MV-4-11 (cell line): ENCODE measurements around the gene NUAK2.
A peak's percentile ranks its signal among the peaks of the same experiment; 100 is the strongest.
"Not testable (repeated sequence)": the region's sequence is repeated elsewhere in the genome, so short reads cannot be mapped to it uniquely, and the experiment has no call there.

ENCODE experiments used
- DNase-seq: peaks from one replicate; lab custom pipeline; 2025; lab: John Stamatoyannopoulos, UW

NUAK2 gene

DNA sequence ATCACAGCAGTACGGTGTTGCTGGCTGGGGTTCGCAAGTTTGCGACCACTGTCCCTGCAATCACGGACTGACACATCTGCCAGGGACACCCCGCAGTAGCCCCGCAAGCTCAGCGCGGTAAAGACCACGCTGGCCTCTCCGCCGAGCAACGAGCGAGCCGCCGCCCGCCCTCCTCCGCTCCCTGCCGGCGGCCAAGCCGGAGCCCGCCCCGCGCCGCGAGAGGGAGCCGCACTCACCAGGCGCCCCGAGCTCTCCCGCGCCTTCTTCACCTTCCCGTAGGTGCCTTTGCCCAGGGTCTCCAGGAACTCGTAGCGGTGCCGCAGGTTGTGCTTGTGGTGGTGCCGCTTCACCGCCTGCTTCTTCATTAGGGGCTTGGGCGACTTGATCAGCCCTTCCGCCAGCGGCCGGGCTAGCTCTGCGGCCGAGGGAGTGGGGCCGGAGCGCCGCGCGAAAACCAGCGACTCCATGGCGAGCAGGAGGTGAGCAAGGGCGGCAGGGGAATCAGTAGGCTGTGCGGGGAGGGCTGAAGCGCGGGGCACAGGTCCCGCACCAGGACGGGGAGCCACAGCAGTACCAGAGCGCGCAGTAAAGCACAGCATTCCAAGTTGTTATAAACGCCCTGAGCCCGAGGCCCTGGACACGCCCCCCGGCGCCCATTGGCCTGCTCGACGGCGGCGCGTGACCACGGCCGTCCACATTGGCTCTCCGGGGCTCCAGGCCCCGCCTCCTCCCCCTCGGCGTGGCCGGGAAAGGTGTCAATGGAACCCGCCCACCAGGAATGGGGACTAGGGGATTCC, at the start of gene NUAK2:
Gene NUAK2 (minus strand): TSS at position 584 of the 797 bp plus-strand sequence. CDS start 117 bp downstream, at position 467.
- no peak for DNase-seq

DNA sequence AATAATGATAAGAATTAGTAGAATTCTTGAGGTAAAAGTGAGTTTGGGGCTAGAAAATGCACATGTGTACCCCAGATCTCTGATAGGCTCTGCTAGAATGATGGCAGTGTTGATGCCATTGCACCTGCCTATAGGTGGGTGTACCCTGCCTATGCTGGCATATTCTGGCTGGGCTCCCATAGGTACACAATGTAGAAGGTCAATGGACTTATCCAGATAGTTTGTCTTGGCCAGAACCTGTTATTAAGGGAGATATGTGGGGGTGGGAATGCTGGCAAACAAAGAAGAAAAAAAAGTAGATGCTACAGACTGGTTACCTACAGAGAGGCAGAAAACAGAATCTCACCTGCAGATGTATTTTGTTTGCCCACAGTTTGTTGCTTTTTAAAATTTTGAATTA, 49.2 kb upstream of the NUAK2 start:
- no peak for DNase-seq

GRCh38 chr1:205369701-205370123, 48.2 kb upstream of the NUAK2 start:
- DNase-seq, result no peak

- no peak for DNase-seq
Observed at GRCh38 chr1:205368478-205368877, 46.9 kb upstream of the NUAK2 start.

DNA sequence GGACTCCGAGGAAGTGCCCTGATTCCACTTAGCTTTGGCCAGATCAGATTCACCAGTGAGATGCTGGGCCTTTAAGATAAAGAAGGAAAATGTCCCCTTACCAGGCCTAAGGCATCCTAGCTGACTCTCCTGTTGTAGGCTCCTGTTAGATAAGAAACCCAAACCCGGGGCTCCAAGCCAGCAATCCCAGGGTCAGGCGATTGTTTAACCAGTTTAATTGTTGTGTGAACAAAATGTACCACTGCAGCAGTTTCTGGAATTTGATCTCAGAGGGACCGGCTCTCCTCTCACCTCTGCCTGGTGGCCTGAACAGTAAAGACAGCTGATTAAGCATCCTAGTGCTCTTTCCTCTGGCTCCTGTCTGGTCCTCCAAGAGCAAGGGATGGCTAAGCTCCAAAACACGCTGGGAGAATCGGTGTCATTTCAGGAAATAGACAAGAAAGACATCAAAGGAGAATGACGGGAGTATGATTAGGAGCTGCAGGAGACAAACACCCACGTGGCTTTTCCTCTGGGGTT, 44.5 kb upstream of the NUAK2 start:
- no peak for DNase-seq

GRCh38 chr1:205365086-205365485, 43.5 kb upstream of the NUAK2 start:
- not testable (repeated sequence) for DNase-seq

DNA sequence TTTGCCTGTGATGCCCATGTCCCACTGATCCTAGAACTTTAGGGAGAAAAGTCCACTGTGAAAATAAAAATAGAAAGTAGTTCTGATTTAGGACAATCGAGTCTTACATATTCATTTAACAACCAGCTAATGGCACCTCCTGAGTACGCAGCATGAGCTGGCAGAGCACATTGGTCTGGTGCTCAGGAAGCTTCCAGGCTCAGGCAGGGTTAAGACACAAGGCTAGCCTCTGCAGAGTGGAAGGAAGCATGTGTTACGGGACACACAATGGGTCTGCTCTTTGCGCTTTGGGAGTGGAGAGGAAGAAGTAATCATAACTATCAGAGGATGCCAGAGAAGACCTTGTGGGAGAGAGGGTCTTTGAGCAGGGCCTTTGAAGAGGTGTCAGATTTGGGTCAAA, 39.3 kb upstream of the NUAK2 start:
- DNase-seq, result no peak

GRCh38 chr1:205359771-205360565, 38.4 kb upstream of the NUAK2 start:
- no peak for DNase-seq

DNA sequence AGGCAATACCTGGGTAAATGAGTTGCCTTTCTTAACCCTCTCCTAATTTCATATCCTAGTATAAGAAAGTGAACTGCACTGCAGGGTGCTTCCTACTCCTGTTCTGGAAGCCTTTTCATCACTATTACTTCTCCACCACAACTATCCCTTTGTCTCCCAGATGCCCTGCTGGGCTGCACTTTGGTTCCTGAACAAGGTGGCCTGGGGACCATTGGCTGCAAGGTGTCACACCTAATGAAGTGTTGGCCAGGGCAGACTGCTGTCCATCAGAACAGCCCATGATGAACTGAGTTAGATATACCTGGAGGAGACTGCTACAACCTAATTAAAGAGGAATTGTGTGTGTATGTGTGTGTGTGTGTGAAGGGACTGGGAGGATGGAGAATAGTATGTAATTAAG, 37.0 kb upstream of the NUAK2 start:
- no peak for DNase-seq

GRCh38 chr1:205357567-205357966, 36.0 kb upstream of the NUAK2 start:
- DNase-seq, result no peak

GRCh38 chr1:205356440-205357139, 35.0 kb upstream of the NUAK2 start, which contains the start of gene KLHDC8A:
Gene KLHDC8A (minus strand): TSS chr1:205356922. CDS start chr1:205343604, 13,318 bp downstream.
- DNase-seq, result no peak

DNA sequence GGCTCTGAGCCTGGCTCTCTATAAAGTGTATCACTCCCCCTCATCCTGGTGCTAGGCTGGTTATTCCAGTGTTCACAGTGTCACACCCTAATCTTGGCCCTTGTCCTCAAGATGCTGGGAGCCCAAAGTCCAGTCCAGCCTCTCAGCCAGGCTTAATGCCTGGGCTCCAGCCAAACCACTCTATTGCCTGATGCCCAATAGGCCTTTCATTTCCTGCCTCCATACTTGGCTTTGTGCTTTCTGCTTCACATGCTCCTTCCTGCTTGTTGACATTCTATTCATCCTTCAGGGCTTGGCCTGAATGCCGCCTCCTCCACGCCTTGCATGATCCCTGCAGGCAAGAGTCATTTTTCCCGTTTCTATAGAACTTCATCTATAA, 33.5 kb upstream of the NUAK2 start:
- no peak for DNase-seq

- peak; percentile 47 for DNase-seq
Observed at GRCh38 chr1:205354259-205355074, 32.9 kb upstream of the NUAK2 start.

DNA sequence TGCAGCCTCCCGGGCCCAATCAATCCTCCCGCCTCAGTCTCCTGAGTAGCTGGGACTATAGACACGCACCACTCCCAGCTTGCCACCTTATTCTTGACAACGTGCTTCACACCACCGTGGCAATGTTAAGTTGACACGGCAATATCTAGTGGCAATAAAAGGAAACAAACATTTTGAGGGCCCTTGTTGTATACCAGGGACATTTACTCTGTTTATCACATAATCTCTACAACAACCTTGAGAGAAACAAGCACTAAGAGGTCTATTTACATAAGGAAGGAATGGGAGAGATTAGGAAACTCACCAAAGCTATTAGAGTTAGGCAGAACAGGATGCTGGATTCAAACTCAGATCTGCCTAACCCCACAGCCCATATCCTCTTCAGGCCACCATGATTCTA, 32.1 kb upstream of the NUAK2 start:
- DNase-seq, result no peak

- DNase-seq, result no peak
Observed at GRCh38 chr1:205353191-205353590, 31.6 kb upstream of the NUAK2 start.

DNA sequence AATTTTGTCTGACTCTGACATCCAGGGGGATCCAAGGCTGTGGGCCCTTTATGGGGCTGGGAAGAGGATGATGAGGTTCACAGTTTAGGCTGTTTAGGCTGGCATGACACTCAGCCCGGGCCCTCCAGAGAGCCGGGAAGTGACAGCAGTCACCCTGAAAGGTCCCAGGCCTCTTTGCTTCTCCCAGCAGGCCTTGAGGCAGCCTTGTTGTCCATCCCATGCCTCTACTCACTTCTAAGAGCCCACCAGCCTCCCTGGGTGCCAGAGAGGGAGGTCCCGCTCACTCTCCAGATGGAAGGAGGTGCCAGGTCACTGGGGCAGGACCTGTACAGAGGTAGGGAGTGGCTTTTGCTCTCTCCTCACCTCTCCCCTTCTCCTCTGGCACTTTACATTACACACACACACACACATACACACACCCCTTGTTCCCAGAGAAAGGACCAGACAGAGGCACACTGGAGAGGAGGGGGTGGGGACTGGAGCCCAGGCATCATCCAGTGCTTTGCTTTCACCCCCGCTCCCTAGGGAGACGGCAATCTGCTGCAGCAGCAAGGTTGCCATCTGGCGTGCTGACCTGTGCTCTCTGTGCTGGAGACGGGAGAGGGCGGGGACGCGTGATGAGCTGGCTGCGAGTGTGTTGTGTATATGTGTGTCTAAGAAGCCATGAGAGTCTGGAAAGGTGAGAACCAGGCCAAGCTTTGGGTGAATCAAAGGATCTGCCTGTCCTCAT, 30.6 kb upstream of the NUAK2 start:
- no peak for DNase-seq

DNA sequence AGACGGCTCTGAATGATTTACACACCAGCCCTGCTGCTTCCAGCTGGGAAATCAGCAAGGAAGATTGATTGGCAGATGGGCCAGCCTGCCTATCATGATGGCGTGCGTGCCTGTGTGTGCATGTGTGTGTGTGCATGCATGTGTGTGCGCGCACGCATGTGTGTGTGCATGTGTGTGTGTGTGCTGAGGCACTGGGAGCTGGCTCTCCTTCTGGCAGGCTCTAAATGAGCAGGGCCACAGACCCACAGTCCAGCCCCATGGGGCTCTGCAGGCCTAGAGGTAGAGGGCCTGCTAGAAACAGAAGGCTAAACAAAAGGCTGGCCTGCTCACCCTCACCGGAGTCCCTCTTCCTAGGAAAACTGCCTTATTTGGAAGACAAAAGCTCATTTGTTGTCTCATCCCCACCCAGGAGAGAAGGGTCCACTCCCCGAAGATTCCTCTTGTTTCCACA, 29.2 kb upstream of the NUAK2 start:
- DNase-seq, result no peak

- no peak for DNase-seq
Observed at GRCh38 chr1:205350124-205350523, 28.6 kb upstream of the NUAK2 start.

DNA sequence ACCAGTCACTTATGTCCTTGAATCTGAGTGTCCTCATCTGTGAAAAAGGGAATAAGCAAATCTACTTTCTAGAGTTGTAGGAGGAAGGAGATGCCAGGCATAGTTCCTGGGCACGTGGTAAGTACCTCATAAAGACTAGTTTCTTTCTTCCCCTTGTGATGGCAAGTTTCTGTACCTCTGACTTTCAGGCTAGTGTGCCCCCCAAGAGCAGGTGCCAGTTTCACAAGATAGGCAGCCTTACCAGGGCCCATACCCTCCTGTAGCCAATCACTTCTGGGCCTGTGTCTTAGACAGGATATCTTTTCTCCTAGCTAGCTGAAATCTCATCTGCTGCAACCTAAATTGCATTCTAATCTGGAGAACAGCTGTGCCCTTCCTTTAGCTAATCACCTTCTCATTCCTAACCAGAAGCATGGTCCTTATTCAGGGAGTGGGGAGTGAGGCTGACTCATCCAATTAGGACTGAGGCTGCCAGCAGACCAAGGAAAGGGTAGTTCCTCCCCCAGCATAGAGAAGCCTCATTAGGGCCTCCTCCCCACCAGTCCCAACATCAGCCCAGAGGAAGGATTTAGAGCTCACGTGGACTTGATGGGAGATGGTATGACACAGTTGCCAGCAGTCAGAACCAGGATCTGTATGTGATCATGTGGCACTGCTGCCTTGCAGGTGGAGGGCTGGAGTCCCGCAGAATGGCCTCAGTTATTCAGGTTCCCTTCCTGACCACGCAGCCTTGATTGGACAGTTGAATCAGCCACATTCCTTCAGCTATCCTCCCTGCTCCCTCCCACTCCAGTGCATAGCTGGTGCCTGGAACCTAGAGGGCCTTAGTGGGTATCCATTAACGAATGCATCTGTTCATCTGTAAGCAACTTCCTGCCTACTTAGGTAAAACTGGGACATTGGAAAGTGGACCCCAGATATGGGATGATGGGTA, 27.3 kb upstream of the NUAK2 start:
- no peak for DNase-seq
